SU-DHL-6 (cell line): ENCODE measurements around the gene FBXO31.
"Not testable (repeated sequence)": the region's sequence is repeated elsewhere in the genome, so short reads cannot be mapped to it uniquely, and the experiment has no call there.

Source experiments
- H2AFZ ChIP-seq: fragments of 200-600 bp; sonication (generic); 2 replicates; pipeline ENCODE4 v1.6.1; 2014; ENCODE audit warnings: low read depth, mild to moderate bottlenecking, moderate library complexity, mixed read lengths, antibody characterized with exemption, low read length; ENCODE audit not compliant: severe bottlenecking
- H3F3A ChIP-seq: fragments of 200-600 bp; shearing (Covaris generic); 2 replicates; pipeline ENCODE4 v1.6.0; 2016; ENCODE audit warnings: antibody characterized with exemption, mild to moderate bottlenecking; ENCODE audit not compliant: insufficient read depth
- H3K27ac ChIP-seq: fragments of 200-600 bp; sonication (generic); 2 replicates; pipeline ENCODE4 v1.5.1; 2016; ENCODE audit warnings: low read depth, mild to moderate bottlenecking, low read length, moderate library complexity, mixed read lengths
- H3K27me3 ChIP-seq: fragments of 200-600 bp; sonication (generic), shearing (Covaris generic); 2 replicates; pipeline ENCODE4 v1.6.0; 2014; ENCODE audit warnings: mild to moderate bottlenecking, low read length
- H3K36me3 ChIP-seq: fragments of 200-600 bp; sonication (generic); 2 replicates; pipeline ENCODE4 v1.6.1; 2014; ENCODE audit warnings: mild to moderate bottlenecking, low read length, mixed read lengths
- H3K4me2 ChIP-seq: fragments of 300-600, 200-600 bp; shearing (Covaris generic), sonication (generic); 2 replicates; pipeline ENCODE4 v1.6.0; 2014; ENCODE audit warnings: low read length, low read depth, mild to moderate bottlenecking; ENCODE audit not compliant: poor library complexity, severe bottlenecking
- H3K4me3 ChIP-seq: fragments of 200-600 bp; sonication (generic); 2 replicates; pipeline ENCODE4 v1.5.1; 2014; ENCODE audit warnings: antibody characterized with exemption, low read length, mild to moderate bottlenecking, mixed read lengths; ENCODE audit not compliant: insufficient read depth, poor library complexity, severe bottlenecking
- H3K79me2 ChIP-seq: fragments of 200-600 bp; sonication (generic); 2 replicates; pipeline ENCODE4 v1.6.1; 2014; ENCODE audit warnings: mild to moderate bottlenecking, low read length, moderate library complexity; ENCODE audit not compliant: insufficient read depth
- H3K9ac ChIP-seq: fragments of 200-600 bp; sonication (generic); 2 replicates; pipeline ENCODE4 v1.7.0; 2014; ENCODE audit warnings: mild to moderate bottlenecking, low read length
- H3K9me2 ChIP-seq: fragments of 200-600 bp; sonication (generic); replicated peaks from 2 replicates; pipeline ENCODE4 v1.6.1; 2014; ENCODE audit warnings: low read length; ENCODE audit not compliant: insufficient read depth
- H3K9me3 ChIP-seq: fragments of 200-600 bp; sonication (generic); 2 replicates; pipeline ENCODE4 v1.6.1; 2014; ENCODE audit warnings: low read length, mixed read lengths; ENCODE audit not compliant: insufficient read depth
- H4K20me1 ChIP-seq: fragments of 200-600 bp; sonication (generic); 2 replicates; pipeline ENCODE4 v1.6.1; 2014; ENCODE audit warnings: low read depth, mild to moderate bottlenecking, antibody characterized with exemption, low read length, moderate library complexity, mixed read lengths
- EZH2phosphoT487 ChIP-seq: fragments of 200-600 bp; sonication (generic), shearing (Covaris generic); conservative IDR thresholded peaks from 2 replicates; pipeline ENCODE4 v1.6.1; 2018; ENCODE audit warnings: mild to moderate bottlenecking, antibody characterized with exemption, low read length, moderate library complexity, mixed read lengths
- TF ChIP-seq, protein P1 (sequence below): fragments of 200-600 bp; sonication (generic); IDR thresholded peaks from one replicate; pipeline ENCODE4 v1.5.1; 2017; ENCODE audit warnings: antibody characterized with exemption, mild to moderate bottlenecking, low read length, moderate library complexity; ENCODE audit not compliant: insufficient read depth, poor library complexity, severe bottlenecking

FBXO31 gene

GRCh38 chr16:87363771-87364455, 19.7 kb downstream of the FBXO31 start:
- no peak overlapping the region for H3K9ac ChIP-seq

GRCh38 chr16:87362828-87363559, 20.6 kb downstream of the FBXO31 start:
- H3K27ac ChIP-seq, H2AFZ ChIP-seq, H3K4me2 ChIP-seq, H3K9me2 ChIP-seq, H3K27me3 ChIP-seq, H3F3A ChIP-seq, H3K36me3 ChIP-seq, H3K4me3 ChIP-seq, H3K9ac ChIP-seq, H4K20me1 ChIP-seq, H3K9me3 ChIP-seq: not testable (repeated sequence)
- peaks cover 18% of the 10 kb centered on the region; the same call in 1 of the 2 replicates for H3K79me2 ChIP-seq

More at GRCh38 chr16:87363771-87364455, 19.7 kb downstream of the FBXO31 start:
- no peak overlapping the region for H3K4me3 ChIP-seq
- no peaks in the 10 kb centered on the region for H3K9me2 ChIP-seq
- H3K79me2 ChIP-seq: peaks cover 24% of the 10 kb centered on the region; the same call in 1 of the 2 replicates
- H3K36me3 ChIP-seq: no peaks in the 10 kb centered on the region
- no peaks in the 10 kb centered on the region for H3F3A ChIP-seq
- H3K27ac ChIP-seq: no peak overlapping the region
- TF ChIP-seq, protein P1, sequence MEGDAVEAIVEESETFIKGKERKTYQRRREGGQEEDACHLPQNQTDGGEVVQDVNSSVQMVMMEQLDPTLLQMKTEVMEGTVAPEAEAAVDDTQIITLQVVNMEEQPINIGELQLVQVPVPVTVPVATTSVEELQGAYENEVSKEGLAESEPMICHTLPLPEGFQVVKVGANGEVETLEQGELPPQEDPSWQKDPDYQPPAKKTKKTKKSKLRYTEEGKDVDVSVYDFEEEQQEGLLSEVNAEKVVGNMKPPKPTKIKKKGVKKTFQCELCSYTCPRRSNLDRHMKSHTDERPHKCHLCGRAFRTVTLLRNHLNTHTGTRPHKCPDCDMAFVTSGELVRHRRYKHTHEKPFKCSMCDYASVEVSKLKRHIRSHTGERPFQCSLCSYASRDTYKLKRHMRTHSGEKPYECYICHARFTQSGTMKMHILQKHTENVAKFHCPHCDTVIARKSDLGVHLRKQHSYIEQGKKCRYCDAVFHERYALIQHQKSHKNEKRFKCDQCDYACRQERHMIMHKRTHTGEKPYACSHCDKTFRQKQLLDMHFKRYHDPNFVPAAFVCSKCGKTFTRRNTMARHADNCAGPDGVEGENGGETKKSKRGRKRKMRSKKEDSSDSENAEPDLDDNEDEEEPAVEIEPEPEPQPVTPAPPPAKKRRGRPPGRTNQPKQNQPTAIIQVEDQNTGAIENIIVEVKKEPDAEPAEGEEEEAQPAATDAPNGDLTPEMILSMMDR: no peak
- TF ChIP-seq EZH2phosphoT487: no peak
- no peaks in the 10 kb centered on the region; the same call in 1 of the 2 replicates for H4K20me1 ChIP-seq
- no peaks in the 10 kb centered on the region for H3K9me3 ChIP-seq
- H3K27me3 ChIP-seq: no peaks in the 10 kb centered on the region
- H3K4me2 ChIP-seq: no peak overlapping the region
- H2AFZ ChIP-seq: no peak overlapping the region

DNA sequence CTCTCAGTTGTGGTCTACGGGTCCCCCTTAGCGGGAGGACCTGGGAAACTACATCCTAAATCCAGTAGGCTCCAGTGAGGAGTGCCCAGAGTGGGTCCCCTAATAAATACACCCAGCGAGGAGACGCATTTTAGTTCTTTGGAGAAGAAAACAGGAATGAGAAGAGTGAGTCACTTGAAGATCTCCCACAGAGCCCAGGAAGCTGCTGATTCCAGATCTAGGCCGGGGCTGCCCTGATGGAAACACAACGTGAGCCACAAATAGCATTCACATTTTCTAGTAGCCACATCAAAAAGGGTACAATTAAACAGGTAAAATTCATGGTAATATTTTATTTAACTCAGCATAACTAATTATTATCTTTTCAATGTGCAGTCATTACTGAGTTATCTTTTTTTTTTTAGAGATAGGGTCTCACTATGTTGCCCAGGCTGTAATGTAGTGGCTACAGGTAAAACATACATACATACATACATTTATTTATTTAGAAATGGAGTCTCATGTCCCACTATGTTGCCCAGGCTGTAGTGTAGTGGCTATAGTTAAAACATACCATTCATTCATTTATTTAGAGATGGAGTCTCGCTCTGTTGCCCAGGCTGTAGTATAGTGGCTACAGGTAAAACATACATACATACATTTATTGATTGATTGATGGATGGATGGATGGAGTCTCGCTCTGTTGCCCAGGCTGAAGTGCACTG, 21.5 kb downstream of the FBXO31 start:
- Histone ChIP-seq H3K36me3 (no peaks in the 10 kb centered on the region), H4K20me1 (no peaks in the 10 kb centered on the region; the same call in 1 of the 2 replicates), H3F3A (no peaks in the 10 kb centered on the region), H3K9ac (no peak overlapping the region), H3K27me3 (no peaks in the 10 kb centered on the region), H3K9me2 (no peaks in the 10 kb centered on the region), H2AFZ (no peak overlapping the region), H3K4me2 (no peak overlapping the region), H3K4me3 (no peak overlapping the region), H3K9me3 (no peaks in the 10 kb centered on the region), H3K27ac (no peak overlapping the region), H3K79me2 (peaks cover 15% of the 10 kb centered on the region; the same call in 1 of the 2 replicates)
- no peak for TF ChIP-seq EZH2phosphoT487
- TF ChIP-seq, protein P1: no peak
